Head of caudate nucleus (tissue), 42 donors: ENCODE results near the gene ENKD1.

ENCODE experiments used
- DNase-seq, 42 donors: peaks; one replicate each; pipeline versions ENCODE4 v3.0.0 to v3.0.0-alpha.2; 2020 to 2021; ENCODE audit warnings: mixed read lengths in 7 of 42
- intact Hi-C: fragments of 100-400 bp; cut with DNase I; formaldehyde crosslinking; loops from one replicate; pipeline ENCODE4 v1.15.0; 2022

The ENKD1 gene

GRCh38 chr16:67683767-67684166 lies 17.2 kb upstream of the ENKD1 start:
- DNase-seq, result no peak
- intact Hi-C loops, result no loop called here

- DNase-seq, result no peak
- intact Hi-C loops, result loop anchor here (10.0 kb wide), 1 partner anchor 135 kb away; no protein-coding TSS in a partner anchor
These were observed 13.7 kb upstream of the ENKD1 start for GRCh38 chr16:67679935-67680897.

GRCh38 chr16:67678354-67679023 lies 11.9 kb upstream of the ENKD1 start:
- intact Hi-C loops, result loop anchor here (10.0 kb wide), 1 partner anchor 136 kb away; no protein-coding TSS in a partner anchor
- DNase-seq, result no peak

- intact Hi-C loops, result loop anchor here (10.0 kb wide), 1 partner anchor 137 kb away; no protein-coding TSS in a partner anchor
These were observed 11.2 kb upstream of the ENKD1 start for GRCh38 chr16:67677712-67678111.

GRCh38 chr16:67676939-67677338 lies 10.4 kb upstream of the ENKD1 start:
- intact Hi-C loops, result loop anchor here (10.0 kb wide), 1 partner anchor 138 kb away; no protein-coding TSS in a partner anchor
- no peak for DNase-seq

More at GRCh38 chr16:67677712-67678111, 11.2 kb upstream of the ENKD1 start:
- DNase-seq, result no peak

GRCh38 chr16:67676516-67676915 lies 10.0 kb upstream of the ENKD1 start:
- intact Hi-C loops, result loop anchor here (10.0 kb wide), 1 partner anchor 138 kb away; no protein-coding TSS in a partner anchor
- DNase-seq, result no peak

- DNase-seq, result no peak
- intact Hi-C loops, result loop anchor here (10.0 kb wide), 1 partner anchor 139 kb away; no protein-coding TSS in a partner anchor
These were observed 9.4 kb upstream of the ENKD1 start for GRCh38 chr16:67675999-67676398.

- intact Hi-C loops, result loop anchor here (10.0 kb wide), 1 partner anchor 139 kb away; no protein-coding TSS in a partner anchor
- no peak for DNase-seq
These were observed 9.0 kb upstream of the ENKD1 start for GRCh38 chr16:67675579-67675935.

GRCh38 chr16:67674851-67675578 lies 8.5 kb upstream of the ENKD1 start:
- peak in 1 of 42 donors; percentile 57 for DNase-seq
- intact Hi-C loops, result loop anchor here (10.0 kb wide), 1 partner anchor 140 kb away; no protein-coding TSS in a partner anchor

- intact Hi-C loops, result loop anchor here (10.0 kb wide), 1 partner anchor 141 kb away; no protein-coding TSS in a partner anchor
- DNase-seq, result peak in 15 of 42 donors; percentile 24 to 66 (median 42)
These were observed 7.4 kb upstream of the ENKD1 start for GRCh38 chr16:67673712-67674580.

- intact Hi-C loops, result loop anchor here (10.0 kb wide), 1 partner anchor 142 kb away; no protein-coding TSS in a partner anchor
- DNase-seq, result peak in 39 of 42 donors; percentile 53 to 85 (median 71)
These were observed 6.5 kb upstream of the ENKD1 start for GRCh38 chr16:67672739-67673662.

GRCh38 chr16:67672306-67672705 lies 5.8 kb upstream of the ENKD1 start:
- intact Hi-C loops, result loop anchor here (10.0 kb wide), 1 partner anchor 142 kb away; no protein-coding TSS in a partner anchor
- no peak for DNase-seq

GRCh38 chr16:67669499-67670101 lies 3.0 kb upstream of the ENKD1 start:
- no peak for DNase-seq
- intact Hi-C loops, result loop anchor here (5.0 to 10.0 kb wide), 2 partner anchors 145 to 147 kb away; no protein-coding TSS in a partner anchor

GRCh38 chr16:67668495-67669157 lies 2.1 kb upstream of the ENKD1 start:
- intact Hi-C loops, result loop anchor here (5.0 kb wide), 1 partner anchor 146 kb away; no protein-coding TSS in a partner anchor
- peak in 1 of 42 donors; percentile 24 for DNase-seq

- intact Hi-C loops, result loop anchor here (5.0 kb wide), 1 partner anchor 146 kb away; no protein-coding TSS in a partner anchor
- peak; percentile 72 to 94 (median 84) for DNase-seq
These were observed 1.4 kb upstream of the ENKD1 start for GRCh38 chr16:67667817-67668494.
